ENCODE data around the gene B4GALT1.

B4GALT1 gene

GRCh38 chr9:33197279-33198152 lies 30.4 kb upstream of the B4GALT1 start:
- no peak overlapping the region for H3K4me3 ChIP-seq
- H3K9ac ChIP-seq = no peak overlapping the region
- H3K36me3 ChIP-seq = no peaks in the 10 kb centered on the region
- peak overlapping the region in 6 of 11 experiments; percentile 9 to 58 (median 21); a peak in 8 of 22 replicates for H3K4me2 ChIP-seq
- H3K27me3 ChIP-seq = no peaks in the 10 kb centered on the region
- TF ChIP-seq Cebpa-rat (IDR thresholded peaks at IDR 0.05) = no peak
- peaks cover 0 to 27% (median 13%) of the 10 kb centered on the region in 11 experiments; a peak in 14 of 22 replicates for H3K9me3 ChIP-seq (replicated peaks in 1 of 11)
- no peaks in the 10 kb centered on the region for H4K20me1 ChIP-seq
- H3K27ac ChIP-seq = no peak overlapping the region
- H3K4me1 ChIP-seq = peaks cover 10 to 70% (median 39%) of the 10 kb centered on the region in 10 experiments

GRCh38 chr9:33196736-33197135 lies 29.6 kb upstream of the B4GALT1 start:
- no peaks in the 10 kb centered on the region for H4K20me1 ChIP-seq
- peaks cover 4 to 70% (median 39%) of the 10 kb centered on the region in 10 experiments for H3K4me1 ChIP-seq
- peaks cover 0 to 27% (median 13%) of the 10 kb centered on the region in 11 experiments; a peak in 14 of 22 replicates for H3K9me3 ChIP-seq (replicated peaks in 1 of 11)
- no peak overlapping the region for H3K4me3 ChIP-seq
- no peak for TF ChIP-seq Cebpa-rat (IDR thresholded peaks at IDR 0.05)
- no peaks in the 10 kb centered on the region for H3K36me3 ChIP-seq
- H3K27ac ChIP-seq = no peak overlapping the region
- H3K27me3 ChIP-seq = no peaks in the 10 kb centered on the region
- no peak overlapping the region for H3K9ac ChIP-seq
- peak overlapping the region in 1 of 11 experiments; percentile 34; a peak in 2 of 22 replicates for H3K4me2 ChIP-seq

- H3K9me3 ChIP-seq (replicated peaks in 1 of 11) = peaks cover 0 to 27% (median 11%) of the 10 kb centered on the region in 11 experiments; a peak in 14 of 22 replicates
These were observed 26.7 kb upstream of the B4GALT1 start for GRCh38 chr9:33193818-33194217.

GRCh38 chr9:33192493-33193255 lies 25.5 kb upstream of the B4GALT1 start:
- no peaks in the 10 kb centered on the region for H4K20me1 ChIP-seq
- no peak for TF ChIP-seq Cebpa-rat (IDR thresholded peaks at IDR 0.05)
- H3K4me2 ChIP-seq = peak overlapping the region in 10 of 11 experiments; percentile 11 to 87 (median 68); a peak in 17 of 22 replicates
- peaks cover 0 to 59% (median 34%) of the 10 kb centered on the region in 10 experiments; a peak in 17 of 20 replicates for H3K4me1 ChIP-seq
- peak overlapping the region in 4 of 11 experiments; percentile 11 to 50 (median 44); a peak in 4 of 22 replicates for H3K27ac ChIP-seq
- no peak overlapping the region; a peak in 2 of 20 replicates for H3K4me3 ChIP-seq
- no peaks in the 10 kb centered on the region for H3K36me3 ChIP-seq
- no peaks in the 10 kb centered on the region for H3K27me3 ChIP-seq
- peaks cover 0 to 18% (median 7%) of the 10 kb centered on the region in 11 experiments; a peak in 13 of 22 replicates for H3K9me3 ChIP-seq (replicated peaks in 1 of 11)
- peak overlapping the region in 2 of 11 experiments; percentile 16 to 27; a peak in 2 of 22 replicates for H3K9ac ChIP-seq

More at GRCh38 chr9:33193818-33194217, 26.7 kb upstream of the B4GALT1 start:
- no peaks in the 10 kb centered on the region for H4K20me1 ChIP-seq
- H3K4me1 ChIP-seq = peaks cover 0 to 67% (median 35%) of the 10 kb centered on the region in 10 experiments; a peak in 17 of 20 replicates
- H3K27ac ChIP-seq = no peak overlapping the region
- no peak overlapping the region for H3K4me3 ChIP-seq
- H3K27me3 ChIP-seq = no peaks in the 10 kb centered on the region
- H3K36me3 ChIP-seq = no peaks in the 10 kb centered on the region
- H3K4me2 ChIP-seq = peak overlapping the region in 7 of 11 experiments; percentile 2 to 87 (median 71); a peak in 12 of 22 replicates
- no peak for TF ChIP-seq Cebpa-rat (IDR thresholded peaks at IDR 0.05)
- no peak overlapping the region for H3K9ac ChIP-seq

- H3K9me3 ChIP-seq (replicated peaks in 1 of 11) = no peaks in the 10 kb centered on the region
- H3K27ac ChIP-seq = no peak overlapping the region
- no peak overlapping the region for H3K9ac ChIP-seq
- H3K4me2 ChIP-seq = no peak overlapping the region
- no peak for TF ChIP-seq Cebpa-rat (IDR thresholded peaks at IDR 0.05)
- H3K36me3 ChIP-seq = no peaks in the 10 kb centered on the region
- no peaks in the 10 kb centered on the region for H4K20me1 ChIP-seq
- no peaks in the 10 kb centered on the region for H3K27me3 ChIP-seq
- H3K4me3 ChIP-seq = no peak overlapping the region
- peaks cover 16 to 72% (median 43%) of the 10 kb centered on the region in 10 experiments for H3K4me1 ChIP-seq
These were observed 23.0 kb upstream of the B4GALT1 start for GRCh38 chr9:33190021-33190705.

GRCh38 chr9:33189331-33189791 lies 22.2 kb upstream of the B4GALT1 start:
- Histone ChIP-seq H3K36me3 (no peaks in the 10 kb centered on the region), H3K4me3 (no peak overlapping the region), H3K4me2 (no peak overlapping the region), H3K27me3 (no peaks in the 10 kb centered on the region), H3K27ac (no peak overlapping the region), H3K9me3 (replicated peaks in 1 of 11) (no peaks in the 10 kb centered on the region), H4K20me1 (no peaks in the 10 kb centered on the region), H3K9ac (no peak overlapping the region), H3K4me1 (peaks cover 16 to 66% (median 43%) of the 10 kb centered on the region in 10 experiments)
- TF ChIP-seq Cebpa-rat (IDR thresholded peaks at IDR 0.05) = no peak

- Histone ChIP-seq H3K4me2 (no peak overlapping the region), H3K27ac (no peak overlapping the region), H3K9ac (no peak overlapping the region), H3K9me3 (replicated peaks in 1 of 11) (no peaks in the 10 kb centered on the region), H4K20me1 (no peaks in the 10 kb centered on the region), H3K27me3 (no peaks in the 10 kb centered on the region), H3K4me3 (no peak overlapping the region), H3K4me1 (peaks cover 16 to 62% (median 40%) of the 10 kb centered on the region in 10 experiments), H3K36me3 (no peaks in the 10 kb centered on the region)
- no peak for TF ChIP-seq Cebpa-rat (IDR thresholded peaks at IDR 0.05)
These were observed 21.6 kb upstream of the B4GALT1 start for GRCh38 chr9:33188711-33189110.

- TF ChIP-seq Cebpa-rat (IDR thresholded peaks at IDR 0.05) = no peak
- Histone ChIP-seq H3K9me3 (replicated peaks in 1 of 11) (no peaks in the 10 kb centered on the region), H3K27me3 (no peaks in the 10 kb centered on the region), H3K27ac (no peak overlapping the region), H3K4me3 (no peak overlapping the region), H3K4me1 (peaks cover 16 to 52% (median 31%) of the 10 kb centered on the region in 10 experiments), H3K9ac (no peak overlapping the region), H4K20me1 (no peaks in the 10 kb centered on the region), H3K36me3 (no peaks in the 10 kb centered on the region), H3K4me2 (peak overlapping the region in 7 of 11 experiments; percentile 13 to 60 (median 39); a peak in 12 of 22 replicates)
These were observed 20.5 kb upstream of the B4GALT1 start for GRCh38 chr9:33187519-33188218.
